Stimulated activated CD8-positive, alpha-beta memory T cell treated with anti-CD3 and anti-CD28 coated beads, Interleukin-4, amount 100 ng/mL, for 48 hours (primary cell): ENCODE measurements around the gene PLPPR5.
"Not testable (repeated sequence)": the region's sequence is repeated elsewhere in the genome, so short reads cannot be mapped to it uniquely, and the experiment has no call there.

ENCODE experiments used
- DNase-seq: peaks from one replicate; pipeline ENCODE4 v3.0.0-alpha.2; 2020

PLPPR5 gene

GRCh38 chr1:98908980-98909379 is 95.7 kb downstream of the PLPPR5 start:
- no peak for DNase-seq

DNA sequence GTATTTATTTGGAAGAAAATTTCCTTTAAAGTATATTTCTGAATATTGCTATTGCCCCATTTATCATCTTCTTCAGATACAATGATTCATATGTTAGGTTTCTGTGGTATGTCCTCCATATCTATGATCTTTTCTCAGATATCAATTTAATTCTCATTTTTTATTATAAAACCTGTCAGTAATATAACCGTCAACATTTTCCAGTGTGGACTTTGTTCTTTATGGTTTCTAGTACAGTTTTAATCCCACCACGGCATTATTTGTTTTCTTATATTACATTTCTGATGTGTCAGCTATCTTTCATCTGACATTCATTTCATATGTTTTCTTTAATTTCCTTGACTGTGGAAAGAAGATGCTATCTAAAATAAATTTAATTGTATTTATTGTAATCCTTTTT is 97.9 kb downstream of the PLPPR5 start:
- no peak for DNase-seq

- DNase-seq: no peak
Measured at GRCh38 chr1:98906361-98906760, 98.3 kb downstream of the PLPPR5 start.

DNA sequence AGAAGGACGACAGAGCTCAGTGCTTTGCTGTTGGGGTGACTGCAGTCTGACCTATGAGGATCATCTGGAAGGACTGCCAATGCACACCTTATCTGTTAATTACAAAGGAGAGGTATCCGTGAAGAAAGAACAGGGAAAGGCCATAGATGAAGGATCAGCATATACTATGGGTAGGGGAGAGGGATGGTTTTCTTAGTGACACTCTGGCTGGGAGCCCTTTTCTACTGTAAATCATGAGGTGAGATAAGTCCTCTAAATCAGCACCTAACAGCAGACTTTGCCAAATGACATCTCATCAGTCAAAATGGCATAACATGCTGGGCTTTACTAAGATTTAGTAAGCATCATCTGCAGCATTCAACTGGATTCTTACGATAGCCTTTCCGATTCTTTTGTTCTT is 100.0 kb downstream of the PLPPR5 start:
- DNase-seq: no peak

DNA sequence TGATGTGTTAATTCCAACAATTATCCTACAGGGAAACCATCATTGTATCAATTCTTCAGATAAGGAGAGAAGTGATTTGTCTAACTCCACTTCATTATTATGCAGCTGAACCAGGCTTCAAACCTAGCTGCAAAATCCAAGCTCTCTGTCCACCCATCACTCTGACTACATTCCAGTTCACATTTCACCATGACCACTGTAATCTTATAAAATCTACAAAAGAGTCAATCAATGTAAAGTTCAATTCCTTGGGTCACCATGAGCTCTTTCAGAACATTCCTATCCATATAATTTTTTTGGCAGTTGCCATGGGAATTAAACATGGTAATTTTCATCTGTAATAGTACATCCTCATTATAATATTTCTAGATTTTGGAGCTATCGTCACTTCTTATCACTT is 100.9 kb downstream of the PLPPR5 start:
- no peak for DNase-seq

DNA sequence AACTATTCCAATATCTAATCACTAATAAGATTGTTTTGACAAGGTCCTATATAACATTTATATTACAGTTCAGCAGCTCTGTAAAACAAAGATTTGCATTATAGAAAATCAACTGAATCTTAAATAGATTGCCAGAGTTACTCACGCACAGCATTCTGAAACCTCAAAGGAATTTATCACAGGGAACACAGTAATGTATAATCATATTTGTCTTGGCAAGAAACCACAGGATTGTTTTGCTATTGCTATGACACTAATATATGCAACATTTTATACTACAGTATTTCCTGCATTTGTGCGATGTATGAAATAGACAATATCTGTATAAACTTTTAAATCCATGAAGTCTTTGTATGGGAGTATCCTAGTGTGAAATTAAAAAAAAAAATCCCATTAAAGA is 101.4 kb downstream of the PLPPR5 start:
- DNase-seq: no peak

- no peak for DNase-seq
Measured at GRCh38 chr1:98898940-98899339, 105.7 kb downstream of the PLPPR5 start.

- no peak for DNase-seq
Measured at GRCh38 chr1:98897479-98897878, 107.2 kb downstream of the PLPPR5 start.

DNA sequence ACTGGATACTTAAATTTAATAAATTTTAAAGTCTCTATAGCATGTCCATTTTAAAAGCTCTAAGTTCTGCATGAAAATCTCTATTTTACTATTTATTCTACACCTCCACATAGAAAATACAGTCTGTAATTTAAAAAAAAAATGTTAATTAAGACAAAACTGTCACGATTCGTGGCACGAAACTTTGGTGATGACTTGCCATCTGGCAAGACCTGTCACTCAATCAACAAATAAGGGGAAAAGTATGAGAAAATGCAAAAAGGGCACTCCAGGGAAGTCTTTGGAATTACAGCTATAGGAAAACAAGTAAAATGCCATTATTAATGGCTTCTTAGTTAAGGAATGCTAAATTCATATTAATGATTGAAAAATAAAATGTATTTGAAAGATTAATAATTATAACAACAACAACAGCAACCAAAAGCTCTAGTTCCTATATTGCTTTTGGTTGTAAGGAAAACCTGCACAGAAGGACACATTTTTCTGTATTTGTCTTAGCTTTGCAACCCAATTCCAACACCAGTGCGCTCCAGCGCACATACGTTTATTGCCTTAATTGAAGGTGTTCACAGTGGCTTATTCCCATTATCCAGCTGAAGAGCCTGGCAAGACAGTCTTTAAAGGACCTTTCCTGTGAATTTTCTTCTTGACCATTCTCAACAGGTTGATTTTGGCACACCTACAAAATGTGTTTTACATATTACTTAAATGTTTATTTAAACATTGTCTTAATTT is 107.8 kb downstream of the PLPPR5 start:
- DNase-seq: no peak

DNA sequence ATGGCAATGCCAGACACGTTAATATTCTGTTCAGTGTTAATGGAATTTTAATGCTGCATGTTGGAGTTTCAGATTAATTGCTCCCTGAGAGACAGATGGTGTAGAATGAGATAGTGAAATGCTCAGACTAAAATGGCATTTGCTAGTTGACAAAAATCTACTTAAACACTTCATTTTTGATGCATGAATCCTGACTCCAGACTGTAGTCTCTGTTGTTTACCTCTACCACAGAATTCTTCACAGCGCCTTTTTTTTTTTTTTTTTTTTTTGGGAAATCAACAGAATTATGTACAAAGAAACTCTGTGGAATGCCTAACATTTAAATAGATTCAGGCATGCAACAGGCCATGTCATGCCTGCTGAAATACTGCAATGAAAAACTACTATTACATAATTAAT is 111.3 kb downstream of the PLPPR5 start:
- no peak for DNase-seq

- DNase-seq: no peak
Measured at GRCh38 chr1:98888869-98889268, 115.8 kb downstream of the PLPPR5 start.

DNA sequence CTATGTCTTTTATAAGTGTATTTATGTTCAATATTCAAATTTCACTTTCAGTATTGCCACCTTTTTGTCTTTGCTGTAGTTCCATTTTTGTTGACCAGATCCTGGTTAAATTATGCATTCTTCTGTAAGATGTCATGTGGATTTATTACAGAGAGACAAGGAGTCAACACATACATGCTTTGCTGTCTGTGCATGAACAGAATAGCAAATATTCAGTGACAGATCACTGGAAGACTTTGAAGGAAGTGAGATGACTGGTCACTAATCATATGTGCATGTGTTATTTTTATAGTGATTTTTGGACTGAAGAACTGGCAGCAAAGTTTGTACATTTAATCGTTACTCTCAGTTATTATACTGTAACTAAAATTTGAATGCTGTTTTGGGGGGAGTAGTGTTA is 117.2 kb downstream of the PLPPR5 start:
- DNase-seq: no peak

DNA sequence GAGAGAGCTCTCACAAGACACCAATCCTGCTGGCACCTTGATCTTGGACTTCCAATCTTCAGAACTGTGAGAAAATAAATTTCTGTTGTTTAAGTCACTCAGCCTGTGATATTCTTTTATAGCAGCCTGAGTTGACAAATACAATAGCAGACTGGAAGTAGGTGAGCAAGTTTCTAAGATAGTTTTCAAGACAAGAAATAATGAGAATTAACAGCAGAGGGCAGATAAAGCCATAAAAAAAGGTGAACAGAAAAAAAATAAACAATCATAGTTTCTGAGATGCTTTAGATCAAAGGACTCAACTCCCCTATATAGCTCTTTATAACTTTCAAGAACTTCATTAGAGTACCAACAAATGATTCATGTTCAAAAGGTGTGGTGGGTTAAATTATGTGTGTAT is 119.8 kb downstream of the PLPPR5 start:
- DNase-seq: no peak

DNA sequence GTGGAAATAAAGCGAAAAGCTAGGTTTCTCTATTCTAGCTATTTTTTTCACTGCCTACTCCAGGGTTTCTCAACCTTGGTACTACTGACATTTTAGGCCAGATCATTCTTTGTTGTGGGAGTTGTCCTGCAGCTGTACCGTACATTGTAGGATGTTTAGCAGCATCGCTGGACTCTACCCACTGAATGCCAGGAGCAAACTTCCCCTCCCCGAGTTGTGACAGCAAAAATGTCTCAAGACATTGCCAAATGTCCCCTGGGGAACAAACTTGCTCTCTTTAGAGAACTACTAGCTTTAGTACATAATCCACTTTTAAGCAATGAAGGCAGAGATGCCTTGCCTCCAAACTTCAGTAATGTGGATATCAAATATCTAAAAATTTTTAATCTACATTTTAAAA is 122.8 kb downstream of the PLPPR5 start:
- DNase-seq: no peak

DNA sequence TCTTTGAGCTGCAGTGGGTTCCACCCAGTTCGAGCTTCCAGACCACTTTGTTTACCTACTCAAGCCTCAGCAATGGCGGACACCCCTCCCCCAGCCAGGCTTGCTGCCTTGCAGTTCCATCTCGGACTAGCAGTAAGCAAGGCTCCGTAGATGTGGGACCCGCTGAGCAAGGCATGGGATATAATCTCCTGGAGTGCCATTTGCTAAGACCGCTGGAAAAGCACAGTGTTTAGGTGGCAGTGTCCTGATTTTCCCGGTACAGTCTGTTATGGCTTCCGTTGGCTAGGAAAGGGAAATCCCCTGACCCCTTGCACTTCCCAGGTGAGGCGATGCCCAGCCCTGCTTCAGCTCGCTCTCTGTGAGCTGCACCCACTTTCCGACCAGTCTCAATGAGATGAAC is 123.4 kb downstream of the PLPPR5 start:
- not testable (repeated sequence) for DNase-seq

DNA sequence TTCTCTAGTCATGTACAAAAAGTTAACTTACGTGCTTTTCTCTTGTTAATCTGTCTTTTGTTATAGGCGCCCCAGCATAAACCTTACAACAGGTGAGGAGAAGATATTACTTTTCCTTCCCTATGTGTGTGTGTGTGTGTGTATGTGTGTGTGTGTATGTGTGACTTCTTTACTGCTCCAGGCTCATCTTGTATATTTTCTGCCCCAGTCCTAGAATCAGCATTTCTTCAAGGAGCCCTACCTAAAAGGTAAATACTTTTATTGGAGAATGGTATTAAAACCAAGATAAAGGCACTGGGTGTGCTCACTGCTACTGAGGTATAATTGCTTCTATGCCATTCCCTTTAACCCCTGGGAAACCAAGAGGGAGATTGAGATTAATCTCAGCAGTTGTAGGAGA is 129.8 kb downstream of the PLPPR5 start:
- DNase-seq: no peak

GRCh38 chr1:98870959-98871903 is 133.4 kb downstream of the PLPPR5 start:
- DNase-seq: no peak

DNA sequence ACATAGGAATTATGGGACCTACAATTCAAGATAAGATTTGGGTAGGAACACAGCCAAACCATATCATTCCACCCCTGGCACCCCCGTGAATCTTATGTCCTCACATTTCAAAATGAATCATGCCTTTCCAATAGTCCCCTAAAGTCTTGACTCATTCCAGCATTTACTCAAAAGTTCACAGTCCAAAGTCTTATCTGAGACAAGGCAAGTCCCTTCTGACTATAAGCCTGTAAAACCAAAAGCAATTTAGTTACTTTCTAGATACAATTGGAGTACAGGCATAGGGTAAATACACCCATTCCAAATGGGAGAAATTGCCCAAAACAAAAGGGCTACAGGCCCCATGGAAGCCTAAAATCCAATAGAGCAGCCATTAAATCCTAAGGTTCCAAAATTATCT is 138.9 kb downstream of the PLPPR5 start:
- DNase-seq: no peak

DNA sequence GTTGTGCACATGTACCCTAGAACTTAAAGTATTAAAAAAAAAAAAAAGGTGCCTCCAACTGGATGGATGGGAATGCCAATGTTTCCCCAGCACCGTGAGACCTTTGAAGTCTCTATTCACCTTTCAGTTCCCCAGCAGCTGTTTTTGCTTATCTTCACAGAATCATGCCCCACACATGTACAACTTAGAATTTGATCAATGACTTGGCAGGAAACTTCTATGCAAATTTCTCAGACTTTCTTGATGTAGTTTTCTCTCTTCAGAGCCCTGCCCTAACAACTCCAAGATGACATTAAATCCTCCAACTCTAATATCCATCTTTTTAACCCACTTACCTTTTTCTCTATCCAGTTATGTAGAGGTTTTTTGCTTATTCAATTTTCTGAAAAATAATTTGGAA is 144.3 kb downstream of the PLPPR5 start:
- DNase-seq: no peak

GRCh38 chr1:98854137-98854536 is 150.5 kb downstream of the PLPPR5 start:
- no peak for DNase-seq

- no peak for DNase-seq
Measured at GRCh38 chr1:98849969-98850636, 154.6 kb downstream of the PLPPR5 start.

- no peak for DNase-seq
Measured at GRCh38 chr1:98842241-98842640, 162.4 kb downstream of the PLPPR5 start.
